Activated T-helper 17 cell treated with anti-CD3 and anti-CD28 coated beads, Interleukin-2, amount 50 U/mL, for 72 hours (primary cell): ENCODE results near the gene MYBPC3. TPM values are rescaled to one million over a fixed set of nuclear protein-coding genes. Genes with fewer than 3 reads are reported as not detected.

ENCODE experiments used
- ATAC-seq: fragments of 150-1000 bp; cut with Tn5 transposase; replicated peaks from 2 replicates; pipeline ENCODE4 v1.10.0; 2021; ENCODE audit warnings: mild to moderate bottlenecking, moderate library complexity
- H3K27ac Mint-ChIP-seq: one replicate; pipeline ENCODE4 v1.8.0; 2022; ENCODE audit warnings: mixed read lengths
- H3K27me3 Mint-ChIP-seq: one replicate; pipeline ENCODE4 v1.8.0; 2022; ENCODE audit warnings: mixed read lengths
- H3K36me3 Mint-ChIP-seq: one replicate; pipeline ENCODE4 v1.8.0; 2022; ENCODE audit warnings: low read depth, mild to moderate bottlenecking, mixed read lengths
- H3K4me1 Mint-ChIP-seq: one replicate; pipeline ENCODE4 v1.8.0; 2022; ENCODE audit warnings: mixed read lengths
- H3K4me3 Mint-ChIP-seq: one replicate; pipeline ENCODE4 v1.8.0; 2022; ENCODE audit warnings: mild to moderate bottlenecking, mixed read lengths
- H3K9me3 Mint-ChIP-seq: one replicate; pipeline ENCODE4 v1.8.0; 2022; ENCODE audit warnings: mixed read lengths
- total RNA-seq, 2 donors: library from RNA; stranded (reverse); gene quantifications; one replicate each; pipeline ENCODE4 v1.2.3, GENCODE V29; 2022

The MYBPC3 gene
- not detected for total RNA-seq

- H3K27me3 Mint-ChIP-seq: no peaks in the 10 kb centered on the region
- H3K36me3 Mint-ChIP-seq: no peaks in the 10 kb centered on the region
- ATAC-seq: no peak
- no peaks in the 10 kb centered on the region for H3K9me3 Mint-ChIP-seq
- H3K4me3 Mint-ChIP-seq: no peak within 1 kb of the TSS
- H3K27ac Mint-ChIP-seq: no peak within 1 kb of the TSS
- H3K4me1 Mint-ChIP-seq: no peaks in the 10 kb centered on the region
Measured at GRCh38 chr11:47352556-47352955, at the start of gene MYBPC3. TSS of gene MYBPC3 (minus strand) at chr11:47352702. CDS start at chr11:47352647, 55 bp downstream.

GRCh38 chr11:47400768-47401279 is 48.3 kb upstream of the MYBPC3 start:
- no peaks in the 10 kb centered on the region for H3K9me3 Mint-ChIP-seq
- H3K27me3 Mint-ChIP-seq: no peaks in the 10 kb centered on the region
- ATAC-seq: no peak
- peak overlapping the region; percentile 88 for H3K4me3 Mint-ChIP-seq
- H3K27ac Mint-ChIP-seq: peak overlapping the region; percentile 89
- no peaks in the 10 kb centered on the region for H3K36me3 Mint-ChIP-seq
- H3K4me1 Mint-ChIP-seq: peaks cover 5% of the 10 kb centered on the region

- Mint-ChIP-seq H3K9me3 (no peaks in the 10 kb centered on the region), H3K4me3 (peak overlapping the region; percentile 88), H3K27me3 (no peaks in the 10 kb centered on the region), H3K4me1 (peaks cover 5% of the 10 kb centered on the region), H3K27ac (peak overlapping the region; percentile 89), H3K36me3 (no peaks in the 10 kb centered on the region)
- ATAC-seq: peak; percentile 82
Measured at GRCh38 chr11:47399860-47400767, 47.6 kb upstream of the MYBPC3 start.

GRCh38 chr11:47398551-47398950 is 46.0 kb upstream of the MYBPC3 start:
- Mint-ChIP-seq H3K4me1 (peaks cover 5% of the 10 kb centered on the region), H3K27me3 (no peaks in the 10 kb centered on the region), H3K36me3 (no peaks in the 10 kb centered on the region), H3K9me3 (no peaks in the 10 kb centered on the region), H3K27ac (no peak overlapping the region), H3K4me3 (peak overlapping the region; percentile 12)
- ATAC-seq: no peak

GRCh38 chr11:47398011-47398410 is 45.5 kb upstream of the MYBPC3 start:
- Mint-ChIP-seq H3K27me3 (no peaks in the 10 kb centered on the region), H3K27ac (no peak overlapping the region), H3K9me3 (no peaks in the 10 kb centered on the region), H3K4me1 (peaks cover 5% of the 10 kb centered on the region), H3K36me3 (no peaks in the 10 kb centered on the region), H3K4me3 (no peak overlapping the region)
- no peak for ATAC-seq

GRCh38 chr11:47396049-47396320 is 43.5 kb upstream of the MYBPC3 start:
- Mint-ChIP-seq H3K4me3 (peak overlapping the region; percentile 59), H3K4me1 (peaks cover 5% of the 10 kb centered on the region), H3K27me3 (no peaks in the 10 kb centered on the region), H3K27ac (peak overlapping the region; percentile 89), H3K36me3 (no peaks in the 10 kb centered on the region), H3K9me3 (no peaks in the 10 kb centered on the region)
- no peak for ATAC-seq

GRCh38 chr11:47395223-47396048 is 42.9 kb upstream of the MYBPC3 start:
- H3K4me3 Mint-ChIP-seq: peak overlapping the region; percentile 59
- H3K27ac Mint-ChIP-seq: peak overlapping the region; percentile 89
- H3K9me3 Mint-ChIP-seq: no peaks in the 10 kb centered on the region
- ATAC-seq: no peak
- H3K4me1 Mint-ChIP-seq: peaks cover 1% of the 10 kb centered on the region
- H3K36me3 Mint-ChIP-seq: no peaks in the 10 kb centered on the region
- H3K27me3 Mint-ChIP-seq: no peaks in the 10 kb centered on the region

- no peaks in the 10 kb centered on the region for H3K4me1 Mint-ChIP-seq
- no peaks in the 10 kb centered on the region for H3K9me3 Mint-ChIP-seq
- peak overlapping the region; percentile 89 for H3K27ac Mint-ChIP-seq
- peak overlapping the region; percentile 59 for H3K4me3 Mint-ChIP-seq
- peak; percentile 89 for ATAC-seq
- no peaks in the 10 kb centered on the region for H3K36me3 Mint-ChIP-seq
- no peaks in the 10 kb centered on the region for H3K27me3 Mint-ChIP-seq
Measured at GRCh38 chr11:47394322-47395222, 42.1 kb upstream of the MYBPC3 start.

GRCh38 chr11:47394050-47394321 is 41.5 kb upstream of the MYBPC3 start:
- Mint-ChIP-seq H3K4me3 (peak overlapping the region; percentile 59), H3K9me3 (no peaks in the 10 kb centered on the region), H3K27ac (peak overlapping the region; percentile 89), H3K27me3 (no peaks in the 10 kb centered on the region), H3K36me3 (no peaks in the 10 kb centered on the region), H3K4me1 (no peaks in the 10 kb centered on the region)
- ATAC-seq: no peak

- Mint-ChIP-seq H3K27me3 (no peaks in the 10 kb centered on the region), H3K4me1 (no peaks in the 10 kb centered on the region), H3K27ac (peak overlapping the region; percentile 89), H3K9me3 (no peaks in the 10 kb centered on the region), H3K4me3 (peak overlapping the region; percentile 59), H3K36me3 (no peaks in the 10 kb centered on the region)
- no peak for ATAC-seq
Measured at GRCh38 chr11:47393163-47394049, 40.9 kb upstream of the MYBPC3 start.

- Mint-ChIP-seq H3K27me3 (no peaks in the 10 kb centered on the region), H3K27ac (no peak overlapping the region), H3K4me1 (no peaks in the 10 kb centered on the region), H3K36me3 (no peaks in the 10 kb centered on the region), H3K4me3 (no peak overlapping the region), H3K9me3 (no peaks in the 10 kb centered on the region)
- no peak for ATAC-seq
Measured at GRCh38 chr11:47392546-47393162, 40.2 kb upstream of the MYBPC3 start.

- ATAC-seq: no peak
- Mint-ChIP-seq H3K9me3 (no peaks in the 10 kb centered on the region), H3K36me3 (no peaks in the 10 kb centered on the region), H3K4me3 (no peak overlapping the region), H3K27ac (peak overlapping the region; percentile 4), H3K4me1 (no peaks in the 10 kb centered on the region), H3K27me3 (no peaks in the 10 kb centered on the region)
Measured at GRCh38 chr11:47391711-47392432, 39.4 kb upstream of the MYBPC3 start.
